Cardiac muscle cell (in vitro differentiated cells and primary cell): ENCODE measurements around the gene MYO1B. TPM values are rescaled to one million over a fixed set of nuclear protein-coding genes. Genes with fewer than 3 reads are reported as not detected.

Source experiments
- DNase-seq, 2 donors: peaks; one replicate each; pipeline versions ENCODE4 v3.0.0 to v3.0.0-alpha.2; 2010 to 2017; ENCODE audit warnings: low read depth in 1 of 2, low spot score in 1 of 2
- H3K27ac ChIP-seq: fragments of 200-600 bp; sonication (generic); 2 replicates; pipeline ENCODE4 v1.5.1; 2016
- H3K27me3 ChIP-seq: fragments of 200-600 bp; sonication (generic); 2 replicates; pipeline ENCODE4 v1.6.0; 2016; ENCODE audit warnings: control low read depth
- H3K36me3 ChIP-seq: fragments of 200-600 bp; sonication (generic); 2 replicates; pipeline ENCODE4 v1.5.1; 2016; ENCODE audit warnings: control low read depth
- H3K4me1 ChIP-seq: fragments of 200-600 bp; sonication (generic); 2 replicates; pipeline ENCODE4 v1.8.1; 2017; ENCODE audit warnings: low read depth, mild to moderate bottlenecking, mixed run types
- H3K4me3 ChIP-seq: fragments of 200-600 bp; sonication (generic); 2 replicates; pipeline ENCODE4 v1.5.1; 2016; ENCODE audit warnings: mild to moderate bottlenecking
- H3K9me3 ChIP-seq: fragments of 200-600 bp; sonication (generic); 2 replicates; pipeline ENCODE4 v1.5.1; 2017; ENCODE audit warnings: low read depth, mild to moderate bottlenecking, control low read depth
- polyA plus RNA-seq: library from polyadenylated mRNA; unstranded; fragments of >200 nt; fragmentation: Nextera tagmentation; extraction: Ambion mirVana; gene quantifications from 2 replicates; pipeline ENCODE4 v1.2.1, GENCODE V29; 2016
- total RNA-seq: library from RNA; depleted of rRNA; stranded (reverse); fragments of >200 nt; gene quantifications from 2 replicates; pipeline ENCODE4 v1.2.3, GENCODE V29; 2016
- TF ChIP-seq, protein P1 (sequence below): IDR thresholded peaks from 2 replicates; pipeline ENCODE4 v1.5.1; 2012; ENCODE audit warnings: low read depth, mild to moderate bottlenecking, low read length

MYO1B gene
- total and polyA plus RNA-seq, 2 experiments from 2014 or later, result 33.1 to 44.5 TPM

DNA sequence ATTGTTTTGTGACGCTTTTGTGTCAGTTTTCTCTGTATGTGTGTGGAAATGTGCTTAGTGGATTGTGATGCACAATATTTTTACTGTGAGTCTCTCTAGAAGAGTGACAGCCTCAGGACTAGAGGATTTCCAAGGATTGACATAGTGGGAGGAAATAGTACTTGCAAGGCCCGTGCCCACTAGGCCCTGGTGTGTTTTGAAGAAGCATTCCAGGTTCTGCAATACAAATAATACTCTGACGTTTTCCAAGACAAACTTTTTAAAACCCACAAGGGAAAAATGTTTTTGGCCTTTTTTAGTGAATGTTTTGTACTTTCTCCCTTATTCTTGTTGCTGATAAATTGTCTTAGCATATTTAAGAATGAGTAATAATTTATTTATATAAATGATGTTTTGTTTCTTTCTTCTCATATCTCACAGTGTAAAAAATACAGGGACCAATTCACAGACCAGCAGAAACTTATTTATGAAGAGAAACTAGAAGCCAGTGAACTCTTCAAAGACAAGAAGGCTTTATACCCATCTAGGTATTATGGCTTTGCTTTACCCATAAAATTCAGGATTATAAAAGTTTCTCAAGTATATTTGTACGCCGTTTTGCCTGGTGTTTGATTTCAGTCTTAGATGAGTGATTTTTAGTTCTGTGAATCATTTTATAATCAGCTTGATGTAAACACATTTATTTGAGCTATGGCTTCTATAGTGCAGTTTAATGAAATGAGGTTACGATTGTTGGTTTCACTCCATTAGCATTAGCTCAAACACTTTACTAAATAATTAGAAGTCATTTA is 165.6 kb downstream of the MYO1B start:
- no peaks in the 10 kb centered on the region for H3K9me3 ChIP-seq
- H3K4me3 ChIP-seq, result no peak overlapping the region
- TF ChIP-seq, protein P1, sequence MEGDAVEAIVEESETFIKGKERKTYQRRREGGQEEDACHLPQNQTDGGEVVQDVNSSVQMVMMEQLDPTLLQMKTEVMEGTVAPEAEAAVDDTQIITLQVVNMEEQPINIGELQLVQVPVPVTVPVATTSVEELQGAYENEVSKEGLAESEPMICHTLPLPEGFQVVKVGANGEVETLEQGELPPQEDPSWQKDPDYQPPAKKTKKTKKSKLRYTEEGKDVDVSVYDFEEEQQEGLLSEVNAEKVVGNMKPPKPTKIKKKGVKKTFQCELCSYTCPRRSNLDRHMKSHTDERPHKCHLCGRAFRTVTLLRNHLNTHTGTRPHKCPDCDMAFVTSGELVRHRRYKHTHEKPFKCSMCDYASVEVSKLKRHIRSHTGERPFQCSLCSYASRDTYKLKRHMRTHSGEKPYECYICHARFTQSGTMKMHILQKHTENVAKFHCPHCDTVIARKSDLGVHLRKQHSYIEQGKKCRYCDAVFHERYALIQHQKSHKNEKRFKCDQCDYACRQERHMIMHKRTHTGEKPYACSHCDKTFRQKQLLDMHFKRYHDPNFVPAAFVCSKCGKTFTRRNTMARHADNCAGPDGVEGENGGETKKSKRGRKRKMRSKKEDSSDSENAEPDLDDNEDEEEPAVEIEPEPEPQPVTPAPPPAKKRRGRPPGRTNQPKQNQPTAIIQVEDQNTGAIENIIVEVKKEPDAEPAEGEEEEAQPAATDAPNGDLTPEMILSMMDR, result no peak
- peaks cover 41% of the 10 kb centered on the region for H3K36me3 ChIP-seq
- no peak for DNase-seq
- no peaks in the 10 kb centered on the region for H3K27me3 ChIP-seq
- H3K4me1 ChIP-seq, result no peaks in the 10 kb centered on the region
- no peak overlapping the region for H3K27ac ChIP-seq

DNA sequence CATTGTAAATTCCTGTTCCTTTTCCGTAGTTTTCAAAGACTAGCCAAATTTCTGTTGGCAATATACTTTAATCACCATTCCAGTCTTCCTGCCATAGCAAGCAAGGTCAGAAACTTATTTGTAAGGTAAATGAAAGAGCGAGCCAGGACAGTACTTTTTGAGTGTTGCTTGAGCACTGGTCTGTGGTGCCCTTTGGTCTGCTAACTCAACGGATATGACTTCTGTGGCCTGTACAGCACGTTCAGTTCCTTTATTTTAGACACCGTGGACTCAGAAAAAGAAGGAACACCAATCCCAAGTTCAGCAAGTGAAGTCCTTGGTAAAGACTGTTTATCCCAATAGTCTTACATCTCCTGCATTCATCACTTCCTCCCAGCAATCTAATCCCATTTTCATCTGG is 166.3 kb downstream of the MYO1B start:
- Histone ChIP-seq H3K27ac (no peak overlapping the region), H3K27me3 (no peaks in the 10 kb centered on the region), H3K4me3 (no peak overlapping the region), H3K4me1 (no peaks in the 10 kb centered on the region), H3K9me3 (no peaks in the 10 kb centered on the region), H3K36me3 (peaks cover 41% of the 10 kb centered on the region)
- no peak for DNase-seq
- TF ChIP-seq, protein P1, result no peak

DNA sequence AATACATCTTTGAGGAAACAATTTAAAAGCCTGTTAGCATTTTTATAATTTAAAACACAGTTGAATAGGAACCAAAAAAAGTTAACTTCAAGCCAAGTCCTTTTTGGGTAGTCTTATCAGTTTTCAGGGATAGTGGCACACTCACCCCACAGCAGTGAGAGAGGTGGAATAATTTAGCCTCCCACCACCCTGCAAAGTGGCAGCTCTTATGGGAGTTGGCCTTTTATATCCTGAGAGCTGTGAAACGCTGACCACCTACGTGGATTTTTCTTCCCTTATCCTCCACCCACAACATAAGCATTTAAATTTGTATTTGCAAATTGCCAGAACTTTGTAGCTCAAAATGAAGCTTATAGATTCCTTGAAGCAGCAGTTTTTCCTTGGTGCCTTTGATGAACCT is 167.1 kb downstream of the MYO1B start:
- H3K27ac ChIP-seq, result no peak overlapping the region
- TF ChIP-seq, protein P1, result no peak
- H3K4me3 ChIP-seq, result no peak overlapping the region
- no peaks in the 10 kb centered on the region for H3K9me3 ChIP-seq
- DNase-seq, result no peak
- H3K36me3 ChIP-seq, result peaks cover 41% of the 10 kb centered on the region
- H3K27me3 ChIP-seq, result no peaks in the 10 kb centered on the region
- no peaks in the 10 kb centered on the region for H3K4me1 ChIP-seq

DNA sequence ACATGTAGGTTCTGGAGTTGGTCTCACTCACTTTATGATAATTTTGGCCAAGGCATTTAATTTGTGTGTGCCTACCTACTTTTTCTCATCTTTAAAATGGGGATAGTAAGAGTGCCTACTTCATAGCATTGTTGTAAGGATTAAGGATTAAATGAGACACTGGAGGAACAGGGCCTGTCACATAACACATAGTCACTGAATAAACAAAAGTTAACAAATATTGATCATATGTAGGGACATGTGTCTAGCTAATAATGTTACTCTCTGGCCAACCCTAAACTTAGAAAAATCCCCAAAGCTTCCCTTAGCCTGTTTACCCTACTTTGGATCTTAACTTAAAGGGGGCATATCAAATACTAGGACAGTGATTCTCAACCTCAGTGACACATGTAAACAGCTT is 169.9 kb downstream of the MYO1B start:
- TF ChIP-seq, protein P1, result no peak
- H3K4me3 ChIP-seq, result no peak overlapping the region
- peaks cover 23% of the 10 kb centered on the region for H3K36me3 ChIP-seq

DNA sequence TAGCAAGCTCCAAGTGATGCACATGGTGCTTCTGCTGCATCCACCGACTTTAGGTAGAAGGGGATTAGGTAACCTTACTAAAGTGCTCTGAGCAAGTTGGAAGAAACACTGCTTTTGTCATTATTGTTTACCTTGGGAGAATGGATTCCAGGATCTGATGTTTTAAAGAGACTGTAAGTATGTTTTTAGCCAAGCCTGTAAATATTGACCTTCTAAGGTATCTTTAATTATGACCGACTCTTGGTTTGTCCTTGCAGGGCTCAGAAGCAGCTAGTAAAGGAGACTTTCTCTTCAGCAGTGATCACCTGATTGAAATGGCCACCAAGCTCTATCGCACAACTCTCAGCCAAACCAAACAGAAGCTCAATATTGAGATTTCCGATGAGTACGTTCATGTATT is 170.7 kb downstream of the MYO1B start:
- no peak overlapping the region for H3K27ac ChIP-seq
- H3K4me1 ChIP-seq, result no peaks in the 10 kb centered on the region
- no peaks in the 10 kb centered on the region for H3K9me3 ChIP-seq
- TF ChIP-seq, protein P1, result no peak
- H3K27me3 ChIP-seq, result no peaks in the 10 kb centered on the region
- DNase-seq, result no peak
- no peak overlapping the region for H3K4me3 ChIP-seq
- H3K36me3 ChIP-seq, result peaks cover 27% of the 10 kb centered on the region

More for the DNA sequence above, 169.9 kb downstream of the MYO1B start:
- DNase-seq, result no peak
- H3K27me3 ChIP-seq, result no peaks in the 10 kb centered on the region
- H3K4me1 ChIP-seq, result no peaks in the 10 kb centered on the region
- no peaks in the 10 kb centered on the region for H3K9me3 ChIP-seq
- no peak overlapping the region for H3K27ac ChIP-seq
